Superior temporal gyrus (tissue), 1 donor: ENCODE data around the gene LPP.

Source experiments
- DNase-seq: peaks from one replicate; pipeline ENCODE4 v3.0.0-alpha.2; 2016; ENCODE audit errors: extremely low spot score

LPP gene

DNA sequence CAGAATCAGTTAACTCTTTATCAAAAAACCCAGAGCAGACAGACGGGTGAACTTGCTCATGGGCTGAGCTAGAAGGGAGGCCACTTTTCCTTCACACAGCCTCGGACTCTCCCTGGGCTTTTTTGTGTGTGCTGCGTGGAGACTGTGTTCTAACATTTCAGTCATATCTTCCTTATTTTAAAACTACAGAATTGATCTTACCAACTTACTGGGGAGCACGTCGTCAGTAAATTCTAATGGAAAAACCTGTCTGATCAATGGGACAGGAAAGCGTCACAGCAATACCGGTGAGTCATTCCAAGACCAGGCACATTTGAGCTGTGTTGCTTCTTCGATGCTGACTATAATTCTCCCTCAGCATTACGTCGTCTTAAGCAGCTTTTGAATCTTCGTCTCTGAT, 145.1 kb downstream of the LPP start:
- DNase-seq: no peak

GRCh38 chr3:188299708-188300107, 145.8 kb downstream of the LPP start:
- DNase-seq: no peak

DNA sequence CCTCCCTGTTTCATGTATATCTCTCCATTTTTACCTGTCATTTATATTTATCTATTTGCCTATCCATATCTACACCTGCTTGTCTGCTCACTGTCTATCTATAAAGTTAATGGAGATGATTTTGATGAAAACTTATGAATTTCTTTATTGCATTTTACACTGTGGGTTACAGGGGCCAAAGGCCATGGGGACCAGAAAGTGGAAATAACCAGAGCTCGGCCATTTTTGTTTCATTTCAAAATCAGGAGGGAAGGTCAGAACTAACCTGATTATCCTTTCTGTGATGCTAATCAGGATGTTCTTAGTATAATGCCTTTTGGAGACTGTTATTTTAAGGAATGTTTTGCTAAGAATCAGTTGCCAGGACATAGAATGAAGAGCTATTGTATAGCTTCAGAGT, 147.2 kb downstream of the LPP start:
- no peak for DNase-seq

- no peak for DNase-seq
These were observed 149.4 kb downstream of the LPP start for GRCh38 chr3:188303286-188303799.

- DNase-seq: no peak
These were observed 149.9 kb downstream of the LPP start for GRCh38 chr3:188303823-188304222.

- no peak for DNase-seq
These were observed 150.5 kb downstream of the LPP start for GRCh38 chr3:188304501-188304900.

- no peak for DNase-seq
These were observed 151.3 kb downstream of the LPP start for GRCh38 chr3:188305220-188305619.

- DNase-seq: no peak
These were observed 152.6 kb downstream of the LPP start for GRCh38 chr3:188306435-188307005.

- DNase-seq: no peak
These were observed 155.7 kb downstream of the LPP start for GRCh38 chr3:188309437-188310269.

- DNase-seq: no peak
These were observed 156.3 kb downstream of the LPP start for GRCh38 chr3:188310270-188310710.

- no peak for DNase-seq
These were observed 161.6 kb downstream of the LPP start for GRCh38 chr3:188315553-188315952.

- no peak for DNase-seq
These were observed 162.2 kb downstream of the LPP start for GRCh38 chr3:188316021-188316722.

DNA sequence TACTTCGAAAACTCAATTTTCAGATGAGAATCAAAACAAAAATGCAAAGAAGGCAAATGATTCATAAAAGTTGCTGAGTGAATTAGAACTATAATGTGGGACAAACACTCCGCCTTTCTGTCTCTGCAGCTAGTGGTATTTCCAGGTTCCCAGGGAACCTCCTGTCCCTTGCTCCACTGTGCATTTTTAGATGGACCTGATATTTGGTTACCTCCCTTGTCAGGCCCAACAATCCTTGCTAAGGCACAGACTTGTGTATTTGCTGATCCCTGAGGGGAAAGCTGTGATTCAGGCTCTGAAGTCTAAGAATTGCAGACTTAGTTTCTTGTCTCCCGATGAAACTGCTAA, 162.7 kb downstream of the LPP start:
- no peak for DNase-seq

DNA sequence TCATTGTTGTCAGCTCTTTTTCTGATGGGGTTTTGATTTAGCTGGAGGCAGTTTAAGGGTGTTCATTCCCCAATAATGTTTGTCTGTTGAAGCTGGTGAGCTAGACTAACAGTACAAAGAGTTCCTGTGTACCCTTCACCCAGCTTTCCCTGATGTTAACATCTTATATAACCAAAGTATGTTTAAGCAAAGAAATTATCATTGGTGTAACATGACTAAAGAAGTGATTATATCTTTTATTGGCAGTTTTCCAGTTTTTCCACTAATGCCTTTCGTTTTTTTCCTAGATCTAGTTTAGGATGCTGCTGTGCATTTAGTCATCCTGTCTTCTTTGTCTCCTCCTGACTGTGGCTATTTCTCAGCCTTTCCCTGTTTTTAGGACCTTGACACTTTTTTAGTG, 165.6 kb downstream of the LPP start:
- DNase-seq: no peak

GRCh38 chr3:188320757-188321156, 166.8 kb downstream of the LPP start:
- no peak for DNase-seq

GRCh38 chr3:188321258-188321657, 167.3 kb downstream of the LPP start:
- no peak for DNase-seq

GRCh38 chr3:188322135-188322887, 168.4 kb downstream of the LPP start:
- no peak for DNase-seq

DNA sequence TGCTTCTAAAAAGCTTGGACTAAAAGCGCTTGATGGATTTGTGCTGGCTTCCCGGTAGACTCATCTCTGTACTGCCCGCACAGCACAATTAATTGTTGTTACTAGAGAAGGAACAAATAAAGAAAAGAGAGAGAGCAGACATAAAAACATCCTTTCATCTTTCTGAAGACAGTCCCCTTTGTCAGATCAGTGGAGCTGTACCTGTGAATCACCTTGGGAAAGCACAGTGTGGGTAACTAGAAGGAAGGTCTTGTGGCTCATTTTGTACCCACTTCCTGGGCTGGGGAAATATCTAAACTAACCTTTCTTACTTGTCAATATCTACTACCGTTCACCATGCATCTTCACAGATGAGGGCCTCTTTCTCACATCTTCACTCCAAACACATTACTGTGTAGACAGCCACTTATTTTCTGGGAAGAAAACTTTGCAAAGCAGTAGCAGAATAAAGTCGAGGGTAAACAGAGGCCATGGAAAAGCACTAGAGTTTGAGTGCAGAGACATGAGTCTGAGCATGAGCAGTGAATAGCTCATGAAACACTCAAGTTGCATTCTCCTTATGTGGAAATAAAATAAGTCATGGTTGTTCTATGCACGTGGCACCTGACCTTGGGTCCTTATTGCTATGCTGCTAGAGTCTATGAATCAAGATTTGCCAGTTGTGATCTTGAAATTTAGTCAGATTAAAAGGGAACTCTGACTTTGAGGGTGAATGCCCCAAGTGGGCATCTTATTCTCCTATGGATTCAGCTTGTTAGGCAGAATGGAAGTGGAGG, 169.3 kb downstream of the LPP start:
- no peak for DNase-seq

DNA sequence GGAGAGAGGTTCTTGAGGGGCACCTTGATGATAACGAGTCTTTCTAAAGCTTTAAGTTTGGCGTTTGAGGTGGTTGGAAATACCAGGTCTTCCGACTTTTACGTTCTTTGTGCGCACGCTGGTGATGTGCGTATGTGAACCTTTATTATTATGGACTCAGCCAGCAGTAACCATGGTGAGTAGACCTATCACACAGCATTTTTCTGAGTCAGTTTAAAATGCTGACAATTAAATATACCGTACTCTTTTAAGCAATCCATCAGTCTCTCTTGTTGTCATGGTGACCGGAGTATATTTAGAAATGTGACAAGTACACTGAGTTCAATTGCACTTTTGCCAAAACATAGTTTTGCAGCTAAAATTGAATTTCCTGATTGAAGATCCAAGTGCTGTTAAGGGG, 172.2 kb downstream of the LPP start:
- DNase-seq: peak; percentile 77

- DNase-seq: no peak
These were observed 173.0 kb downstream of the LPP start for GRCh38 chr3:188326968-188327367.

GRCh38 chr3:188327433-188327832, 173.5 kb downstream of the LPP start:
- DNase-seq: no peak
